Fibroblast of skin of left biceps (primary cell): ENCODE results near the gene METTL6.
"Not testable (repeated sequence)": the region's sequence is repeated elsewhere in the genome, so short reads cannot be mapped to it uniquely, and the experiment has no call there.

ENCODE experiments used
- DNase-seq, 2 experiments: peaks; one replicate each; pipeline ENCODE4 v3.0.0-alpha.2; 2013; ENCODE audit warnings: low read depth in 2 of 2

METTL6 gene, protein sequence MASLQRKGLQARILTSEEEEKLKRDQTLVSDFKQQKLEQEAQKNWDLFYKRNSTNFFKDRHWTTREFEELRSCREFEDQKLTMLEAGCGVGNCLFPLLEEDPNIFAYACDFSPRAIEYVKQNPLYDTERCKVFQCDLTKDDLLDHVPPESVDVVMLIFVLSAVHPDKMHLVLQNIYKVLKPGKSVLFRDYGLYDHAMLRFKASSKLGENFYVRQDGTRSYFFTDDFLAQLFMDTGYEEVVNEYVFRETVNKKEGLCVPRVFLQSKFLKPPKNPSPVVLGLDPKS

DNA sequence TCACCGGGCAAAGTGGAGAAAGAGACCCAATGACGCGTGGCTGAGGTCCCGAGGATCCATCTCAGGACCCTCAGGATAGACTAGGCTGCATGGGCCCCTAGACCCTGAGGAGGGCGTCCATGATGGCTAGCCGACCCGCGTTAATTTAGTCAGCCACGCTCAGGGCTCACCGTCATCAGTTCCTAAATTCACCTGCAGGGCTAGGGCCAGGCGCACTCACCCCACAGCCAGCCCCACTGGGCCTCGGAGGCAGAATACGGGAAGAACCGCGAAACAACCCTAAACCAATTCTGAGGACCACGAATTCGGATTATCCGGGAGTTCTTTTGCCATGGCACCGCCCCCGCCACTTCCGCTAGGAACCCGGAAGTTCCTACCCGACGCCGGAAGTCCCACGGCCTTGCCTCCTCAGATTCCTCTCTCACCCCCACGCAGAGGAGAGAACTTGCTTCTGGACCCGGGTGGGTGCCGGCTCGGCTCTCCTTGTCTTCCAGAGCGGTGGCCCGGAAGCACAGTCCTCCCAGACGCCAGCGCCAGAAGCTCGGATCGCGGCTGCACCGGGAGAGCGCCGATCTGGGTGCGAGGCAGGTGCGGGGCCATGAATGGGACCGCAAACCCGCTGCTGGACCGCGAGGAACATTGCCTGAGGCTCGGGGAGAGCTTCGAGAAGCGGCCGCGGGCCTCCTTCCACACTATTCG lies at the start of gene METTL6, which contains the start of gene EAF1:
Gene METTL6, minus strand, starts transcription at position 363 of the 699 bp plus-strand sequence. CDS start 1,033 bp downstream, outside the sequence.
Gene EAF1, plus strand, starts transcription at position 417 of the 699 bp plus-strand sequence. Its CDS starts 182 bp downstream, at position 599.
- DNase-seq: peak; percentile 33 to 38

DNA sequence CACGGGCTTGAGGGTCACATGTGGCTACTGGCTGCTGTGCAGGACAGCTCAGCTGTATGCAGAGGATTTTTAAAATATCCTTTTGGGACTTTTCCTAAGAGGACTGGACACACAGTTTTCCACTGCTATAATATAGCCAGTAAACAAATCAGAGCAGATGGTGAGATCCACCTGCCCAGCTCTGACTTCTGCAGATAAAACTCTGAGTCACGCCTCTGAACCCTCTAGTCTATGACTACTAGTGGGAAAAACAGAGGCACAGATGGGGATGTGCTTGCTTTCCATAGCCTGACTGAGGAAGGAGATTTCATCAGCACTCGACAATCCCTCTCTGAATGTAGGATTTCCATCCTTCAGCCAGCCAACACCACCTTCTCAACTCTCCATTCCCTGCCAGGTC lies 49.0 kb upstream of the METTL6 start:
- DNase-seq: no peak

DNA sequence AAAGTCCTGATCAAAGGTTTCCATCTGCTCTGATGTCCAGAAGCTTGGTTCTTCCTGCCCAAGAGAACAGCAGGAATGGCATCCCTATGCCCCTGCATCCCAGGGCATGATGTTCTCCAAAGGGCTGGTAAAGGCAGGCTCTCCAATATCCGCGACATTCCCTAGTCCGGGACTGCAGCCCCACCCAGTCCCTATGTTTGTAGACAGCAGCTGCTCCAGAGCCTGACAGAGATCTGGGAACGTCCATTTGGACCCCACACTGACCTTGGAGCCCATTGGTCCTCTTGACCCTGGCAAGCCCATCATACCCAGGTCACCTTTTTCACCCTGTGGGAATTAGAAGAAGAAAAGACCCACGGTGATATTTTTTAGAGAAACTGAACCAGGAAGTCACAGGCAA lies 47.8 kb upstream of the METTL6 start:
- no peak for DNase-seq

DNA sequence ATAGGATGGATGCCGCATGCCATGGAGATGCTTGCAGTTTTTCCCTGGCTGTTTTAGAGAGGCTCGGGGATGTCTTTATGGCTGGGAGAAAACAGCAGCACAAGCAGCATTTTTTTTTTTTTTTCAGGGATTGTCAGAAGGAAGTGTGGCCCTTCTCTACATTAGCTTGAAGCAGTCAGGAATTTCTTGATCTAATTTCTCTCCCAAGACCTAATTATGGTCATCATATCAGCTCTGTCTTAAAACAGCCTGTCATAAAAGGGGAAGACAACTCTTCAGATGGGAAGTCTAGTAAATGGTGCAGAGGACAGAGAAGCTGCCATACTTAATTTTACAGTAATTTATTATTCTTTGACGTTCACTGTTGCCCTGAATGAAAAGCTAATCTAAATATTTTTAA lies 44.5 kb upstream of the METTL6 start:
- DNase-seq: no peak

DNA sequence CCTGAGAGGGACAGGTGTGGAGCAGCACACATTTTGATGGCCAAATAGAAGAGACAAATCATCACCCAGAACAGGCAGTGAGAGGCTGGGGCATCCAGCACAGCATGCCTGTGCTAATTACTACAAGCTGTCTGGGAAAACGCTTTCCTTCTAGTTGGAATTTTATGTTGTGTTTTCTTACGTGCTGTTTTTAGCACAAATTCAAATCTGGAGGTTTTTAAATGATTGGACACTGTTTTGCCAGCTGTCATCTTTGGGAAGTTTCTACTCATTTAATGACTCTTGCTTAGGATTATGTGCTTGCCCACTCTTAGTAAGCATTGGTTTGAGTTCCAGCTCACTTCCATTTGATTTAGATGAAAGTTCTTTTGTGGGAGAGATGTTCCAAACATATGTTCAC lies 43.5 kb upstream of the METTL6 start:
- no peak for DNase-seq

DNA sequence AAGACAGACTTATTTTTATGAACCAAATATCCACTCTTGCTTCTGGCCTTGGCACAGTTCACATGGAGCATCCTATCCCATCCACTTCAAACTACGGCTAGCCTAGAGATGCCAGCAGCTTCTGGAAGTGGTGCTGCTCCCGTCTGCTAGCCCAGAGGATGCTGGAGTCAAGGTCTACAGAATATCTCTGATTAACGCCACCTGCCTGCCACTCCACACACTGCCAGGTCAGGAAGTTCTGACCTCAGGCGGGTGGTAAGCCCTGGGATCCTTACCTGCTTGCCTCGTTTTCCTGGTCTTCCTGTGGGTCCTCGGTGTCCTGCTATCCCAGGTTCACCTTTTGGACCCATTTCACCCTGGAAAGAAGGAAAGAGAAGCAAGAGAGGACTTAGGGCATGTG lies 42.9 kb upstream of the METTL6 start:
- DNase-seq: no peak

DNA sequence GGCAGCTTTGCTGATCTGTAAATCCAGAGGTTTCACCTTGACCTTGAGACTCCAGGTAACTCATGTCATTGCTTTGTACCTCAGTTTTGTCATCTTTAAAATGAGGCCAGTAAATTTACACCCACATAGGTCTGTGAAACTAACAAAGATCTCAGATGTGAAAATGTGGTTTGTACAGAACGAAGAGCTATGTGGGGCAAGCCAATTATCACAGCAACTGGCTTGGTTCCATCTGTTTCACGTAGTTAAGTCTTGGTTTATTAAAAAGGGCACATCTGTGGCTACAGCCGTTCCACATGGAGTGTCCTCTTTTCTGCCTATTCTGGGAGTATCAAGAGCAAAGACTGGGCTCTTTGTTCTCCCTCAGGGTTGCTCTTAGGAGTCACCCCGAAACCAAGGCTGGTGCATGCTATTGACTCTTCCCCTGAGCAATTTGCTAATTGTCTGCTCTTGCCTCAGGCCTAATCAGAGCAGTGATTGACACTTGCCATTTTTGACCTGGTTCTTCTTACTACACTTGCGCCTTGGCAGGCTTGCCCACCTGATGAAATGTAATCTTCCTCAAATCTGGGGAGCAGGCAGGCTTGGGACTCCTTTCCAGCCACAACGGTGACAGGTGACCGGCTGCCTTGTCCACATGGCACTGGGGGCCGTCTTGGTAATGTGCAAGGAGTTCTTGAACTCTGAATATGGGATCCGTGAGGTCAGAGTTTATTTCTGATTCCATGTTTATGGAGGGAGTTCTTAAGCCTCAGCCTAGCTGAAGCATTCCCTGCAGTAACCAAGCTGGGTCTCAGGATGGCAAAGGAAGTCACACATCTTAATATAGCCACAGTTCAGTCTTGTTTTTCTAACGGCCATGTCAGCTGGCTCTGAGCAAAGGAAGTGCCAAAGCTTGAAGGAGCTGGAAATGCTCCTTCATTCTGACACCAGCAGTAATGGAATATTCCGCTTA lies 40.2 kb upstream of the METTL6 start:
- DNase-seq: no peak

DNA sequence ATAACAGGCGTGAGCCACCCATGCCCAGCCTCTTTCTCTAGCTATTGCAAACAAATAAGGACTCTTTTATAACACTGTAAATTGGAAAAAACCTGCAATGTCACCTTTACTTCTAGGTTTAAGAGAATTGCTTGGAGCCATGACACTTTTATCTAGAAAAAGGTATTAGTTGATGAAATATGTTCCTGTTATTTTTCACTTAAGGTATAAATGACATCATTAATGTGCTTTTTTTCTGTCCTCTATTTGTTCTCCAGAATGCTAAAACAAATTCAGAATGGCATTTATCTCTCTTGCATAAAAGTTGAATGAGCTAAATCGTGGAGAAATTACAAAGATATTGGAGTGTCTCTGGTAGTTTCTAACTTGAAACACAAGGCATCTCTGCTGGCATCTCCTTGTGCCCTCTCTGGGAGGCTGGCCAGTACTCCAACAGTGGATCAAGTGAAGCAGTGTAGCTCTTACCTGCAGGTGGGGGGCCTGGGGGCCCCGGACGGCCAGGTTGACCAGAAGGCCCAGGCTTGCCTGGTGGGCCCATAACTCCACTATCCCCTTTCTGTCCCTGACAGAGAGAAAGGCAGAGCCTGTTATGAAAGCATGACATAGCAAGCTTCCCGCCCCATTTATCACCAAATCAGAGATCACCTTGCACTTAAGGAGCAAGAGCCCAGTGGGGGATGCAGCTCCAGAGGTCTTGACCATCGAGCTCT lies 38.7 kb upstream of the METTL6 start:
- DNase-seq: no peak

DNA sequence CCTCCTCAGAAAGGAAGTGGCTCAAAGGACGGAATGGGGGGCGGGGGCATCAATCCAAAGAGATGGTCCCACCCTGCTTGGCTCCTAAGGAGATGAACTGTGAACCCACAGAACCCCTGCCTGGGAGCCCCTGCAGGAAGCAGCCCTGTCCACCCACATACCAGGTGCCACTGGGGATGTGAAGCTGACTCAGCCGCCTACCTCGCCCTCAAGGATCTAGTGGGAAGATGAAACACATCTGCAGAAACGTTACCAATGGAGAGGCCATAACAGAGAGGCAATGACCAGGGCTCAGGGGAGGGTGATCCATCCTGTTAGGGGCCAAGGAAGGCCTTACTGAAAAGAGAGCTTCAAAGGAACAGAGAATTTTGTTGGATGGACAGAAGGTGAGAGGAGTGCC lies 35.1 kb upstream of the METTL6 start:
- no peak for DNase-seq

DNA sequence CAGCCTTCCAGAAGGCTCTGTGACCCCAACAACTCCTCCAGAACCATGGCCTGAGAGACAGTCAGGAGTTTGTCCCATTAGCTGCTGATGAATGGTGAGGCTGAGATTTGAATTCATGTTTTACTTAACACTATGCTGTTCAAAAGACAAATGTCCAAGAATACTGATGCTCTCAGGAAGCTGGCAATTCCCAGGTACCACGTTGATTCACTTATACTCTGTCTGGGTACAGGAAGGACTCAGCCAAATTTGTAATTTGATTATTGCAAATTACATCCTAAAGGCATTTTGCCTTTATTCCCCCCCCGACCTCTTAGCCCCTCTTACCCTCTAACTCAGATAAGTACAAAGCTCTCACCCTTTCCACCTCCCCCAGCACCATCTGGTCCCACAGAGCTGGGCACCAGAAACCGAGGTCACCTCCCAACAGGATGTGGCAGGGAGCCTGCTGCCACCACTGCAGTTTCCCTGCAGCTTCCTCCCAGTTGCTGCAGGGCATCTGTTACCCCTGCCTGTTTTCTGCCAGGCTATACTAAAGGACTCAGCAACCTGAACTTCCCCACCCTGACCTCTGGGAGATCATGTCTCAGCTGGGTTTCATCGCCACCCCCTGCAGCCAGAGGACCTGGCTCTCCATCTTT lies 33.7 kb upstream of the METTL6 start:
- no peak for DNase-seq

DNA sequence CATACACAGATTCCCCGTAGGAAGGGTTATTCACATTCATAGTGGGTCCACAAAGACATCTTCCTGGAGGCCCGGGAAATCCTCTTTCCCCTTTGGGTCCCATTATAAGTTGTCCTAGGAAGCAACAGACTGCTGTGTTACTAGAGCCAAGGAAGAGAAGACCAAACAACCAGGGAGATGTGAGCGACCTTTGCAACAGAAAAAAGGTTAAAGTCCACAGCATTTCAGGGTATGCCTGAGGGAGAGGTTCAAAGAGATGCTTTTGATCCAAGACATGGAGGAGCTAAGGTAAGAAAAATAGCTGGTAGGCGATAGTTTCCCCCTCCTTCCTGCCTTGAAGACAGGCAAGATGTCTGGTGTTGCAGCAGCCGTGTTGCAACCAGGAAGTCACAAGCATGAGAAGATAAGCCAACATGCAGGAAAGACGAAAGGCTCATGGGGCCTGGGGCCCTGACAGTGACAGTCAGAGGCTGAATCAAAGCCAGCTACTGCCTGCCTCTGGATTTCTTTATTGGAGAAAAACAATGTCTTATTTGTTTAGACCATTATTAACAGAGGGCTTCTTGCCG lies 31.0 kb upstream of the METTL6 start:
- no peak for DNase-seq

DNA sequence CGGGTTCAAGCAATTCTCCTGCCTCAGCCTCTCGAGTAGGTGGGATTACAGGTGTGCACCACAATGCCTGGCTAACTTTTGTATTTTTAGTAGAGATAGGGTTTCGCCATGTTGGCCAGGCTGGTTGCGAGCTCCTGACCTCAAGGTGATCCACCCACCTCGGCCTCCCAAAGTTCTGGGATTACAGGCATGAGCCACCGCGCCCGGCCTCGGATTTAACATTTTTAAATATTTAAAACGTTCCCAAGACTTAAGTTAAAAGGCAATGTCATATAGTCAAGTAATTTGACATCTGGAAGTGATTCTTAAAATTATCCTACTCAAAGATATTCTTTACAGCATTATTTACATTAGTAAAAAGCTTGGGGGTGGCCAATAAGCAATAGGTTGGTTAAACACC lies 29.6 kb upstream of the METTL6 start:
- DNase-seq: not testable (repeated sequence)

DNA sequence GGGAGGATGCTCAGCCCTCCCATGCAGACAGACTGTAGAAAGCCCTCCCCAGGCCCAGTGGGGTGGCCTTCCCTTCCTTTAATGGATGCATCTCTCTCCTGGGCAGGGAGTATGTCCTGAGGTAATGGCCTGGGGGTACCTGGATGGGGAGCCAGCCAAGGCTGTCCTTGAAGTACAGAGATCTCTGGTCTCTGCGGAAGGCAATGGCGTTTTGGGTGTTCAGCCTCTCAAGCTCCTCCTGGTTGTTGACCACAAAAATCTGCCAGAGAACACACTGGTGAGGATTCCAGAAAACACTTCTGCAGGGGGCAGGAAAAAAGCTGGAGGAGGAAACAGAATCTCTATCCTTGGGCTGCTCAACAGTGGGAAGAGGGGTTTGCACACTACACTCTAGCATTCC lies 29.0 kb upstream of the METTL6 start:
- no peak for DNase-seq

DNA sequence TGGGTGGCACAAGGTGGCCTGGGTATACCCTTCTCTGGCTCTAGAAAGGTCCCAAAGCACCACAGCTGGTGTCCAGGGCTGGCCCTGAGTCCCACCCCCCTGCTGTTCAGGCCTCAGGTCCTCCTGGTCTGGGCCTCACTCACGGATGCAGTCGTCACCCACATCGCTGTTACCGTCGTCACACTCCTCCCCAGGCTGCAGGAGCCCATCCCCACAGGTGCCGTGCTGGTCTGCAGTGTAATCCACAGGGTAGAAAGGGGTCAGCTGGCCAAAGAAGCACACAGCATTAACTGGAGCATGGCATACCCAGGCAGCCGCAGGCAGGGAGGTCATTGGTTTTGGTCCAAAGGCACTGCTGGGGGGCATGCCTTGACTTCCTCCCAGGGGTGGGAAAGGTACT lies 28.4 kb upstream of the METTL6 start:
- DNase-seq: no peak

DNA sequence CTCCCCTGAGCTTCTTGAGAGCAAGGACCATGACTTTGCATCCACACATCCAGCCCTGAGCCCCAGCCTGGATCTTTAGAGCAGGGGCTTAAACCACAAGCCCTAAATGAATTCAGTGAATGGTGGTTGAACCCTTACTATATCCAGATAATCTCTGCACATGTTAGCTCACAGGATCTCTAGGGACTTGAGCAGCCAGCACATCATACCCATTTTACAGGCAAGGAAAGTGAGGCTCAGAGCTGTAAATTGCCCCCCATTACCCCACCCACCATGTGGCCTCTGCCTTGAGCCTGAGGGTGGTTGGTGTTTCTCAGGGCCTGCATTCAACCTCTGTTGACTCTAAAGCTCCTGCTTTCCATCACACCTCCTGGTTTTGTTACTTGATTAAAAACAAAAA lies 27.6 kb upstream of the METTL6 start:
- no peak for DNase-seq

DNA sequence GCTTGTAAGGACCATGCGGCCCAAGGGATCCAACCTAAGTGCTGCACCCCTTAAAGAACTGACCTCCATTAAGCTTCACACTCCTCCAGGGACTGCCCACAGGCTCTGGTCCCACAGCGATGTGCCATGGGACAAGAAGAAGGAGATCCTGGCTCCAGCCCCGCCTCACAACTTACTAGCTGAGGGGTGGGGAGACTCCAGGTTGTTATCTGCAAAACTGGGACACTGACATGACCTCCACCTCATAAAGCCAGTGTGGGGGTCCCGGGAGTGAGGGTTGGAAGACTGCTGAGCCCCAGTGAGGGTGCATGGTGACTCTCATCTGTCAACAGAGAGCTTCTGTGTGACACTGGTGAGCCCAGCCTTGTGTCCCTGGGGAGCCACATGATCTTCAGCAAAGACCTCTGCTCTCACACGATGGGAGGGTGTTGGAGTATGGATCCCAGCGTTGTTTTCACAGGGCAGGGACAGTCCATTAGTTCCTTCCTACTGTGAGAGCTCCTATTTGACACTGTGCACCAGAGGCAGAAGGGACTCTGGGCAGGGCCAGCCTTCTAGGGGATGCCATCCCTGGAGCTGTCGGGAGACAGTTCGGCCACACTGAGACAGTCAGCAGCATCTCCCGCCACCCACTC lies 26.8 kb upstream of the METTL6 start:
- no peak for DNase-seq

DNA sequence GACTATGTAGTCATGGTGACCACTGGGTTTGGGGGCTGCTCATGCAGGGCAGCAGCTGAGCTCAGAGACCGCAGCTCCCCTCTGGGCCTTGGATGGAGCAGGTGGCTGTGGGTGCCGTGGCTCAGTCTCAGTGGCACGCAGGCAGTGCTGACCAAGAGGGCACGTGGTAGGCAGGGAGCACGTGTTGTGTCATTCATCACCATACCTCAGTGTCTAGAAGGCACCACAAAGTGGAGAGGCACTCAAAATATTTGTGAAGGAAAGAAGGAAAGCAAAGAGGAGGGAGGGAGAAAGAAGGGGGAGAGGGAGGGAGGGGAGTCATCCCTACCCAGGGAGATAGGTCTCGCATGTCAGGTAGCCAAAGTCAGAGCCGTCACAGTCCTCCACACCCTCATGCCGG lies 26.2 kb upstream of the METTL6 start:
- DNase-seq: no peak

DNA sequence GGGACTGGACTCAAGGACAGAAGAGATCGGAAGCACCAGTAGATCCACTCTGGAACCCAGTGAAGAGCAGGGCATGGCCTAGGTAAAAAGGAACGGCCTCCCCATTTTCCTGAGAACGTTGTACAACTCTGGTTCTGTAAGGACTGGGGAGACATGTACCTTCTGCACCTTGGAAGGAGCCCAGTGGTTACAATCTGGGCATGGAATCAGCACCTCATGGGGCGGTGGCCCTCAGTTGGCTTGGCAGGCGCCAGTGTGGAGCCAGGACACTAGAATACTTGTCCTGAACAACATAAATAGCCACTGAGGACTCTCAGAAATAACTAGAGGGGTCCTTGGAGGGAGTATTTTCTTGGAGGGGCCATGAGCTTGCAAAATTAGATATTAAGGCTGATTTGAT lies 25.6 kb upstream of the METTL6 start:
- DNase-seq: no peak

DNA sequence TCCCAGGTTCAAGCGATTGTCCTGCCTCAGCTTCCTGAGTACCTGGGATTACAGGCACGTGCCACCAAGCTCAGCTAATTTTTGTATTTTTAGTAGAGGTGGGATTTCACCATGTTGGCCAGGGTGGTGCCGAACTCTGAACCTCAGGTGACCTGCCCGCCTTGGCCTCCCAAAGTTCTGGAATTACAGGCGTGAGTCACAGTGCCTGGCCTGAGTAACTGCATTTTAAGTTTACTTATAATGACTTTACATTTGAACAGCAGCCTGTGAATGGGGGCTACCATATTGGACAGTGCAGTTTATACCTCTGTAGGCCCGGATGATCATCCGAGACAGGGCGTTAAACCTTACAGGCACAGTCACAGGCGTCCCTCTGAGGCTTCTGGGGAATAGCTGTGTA lies 24.8 kb upstream of the METTL6 start:
- no peak for DNase-seq
